CD4-positive, alpha-beta T cell (primary cell): ENCODE data around the gene ALG12. TPM values are rescaled to one million over a fixed set of nuclear protein-coding genes. Genes with fewer than 3 reads are reported as not detected.

ENCODE experiments used
- ATAC-seq: fragments of 200-7000 bp; cut with Tn5 transposase; one replicate; pipeline ENCODE4 v1.10.0; 2022; ENCODE audit warnings: mild to moderate bottlenecking; ENCODE audit not compliant: poor library complexity
- CTCF ChIA-PET: fragments of 350-600 bp; sonication (Branson Sonifier 250); formaldehyde crosslinking; loops from one replicate; lab custom pipeline; 2021; ENCODE audit warnings: antibody characterized with exemption, inconsistent platforms; lab: Charles Lee
- POLR2A ChIA-PET: fragments of 350-600 bp; sonication (Branson Sonifier 250); formaldehyde crosslinking; loops from one replicate; lab custom pipeline; 2021; ENCODE audit warnings: antibody characterized with exemption, inconsistent platforms; lab: Charles Lee
- DNase-seq, 14 experiments: peaks; one replicate each; pipeline ENCODE4 v3.0.0-alpha.2; 2013 to 2020; ENCODE audit warnings: mixed read lengths in 2 of 14
- H3K27ac ChIP-seq, 2 donors: one replicate each; pipeline versions ENCODE4 v1.5.1 to v1.7.0; 2013; ENCODE audit warnings: low read length in 2 of 2, low read depth in 1 of 2, mild to moderate bottlenecking in 1 of 2
- H3K27me3 ChIP-seq, 2 experiments: 1 replicate in 1 of 2; 2 replicates in 1 of 2; pipeline versions ENCODE4 v1.6.1 to v1.7.0; 2013; ENCODE audit warnings: low read length in 2 of 2, control low read depth in 1 of 2, mild to moderate bottlenecking in 1 of 2, moderate library complexity in 1 of 2; ENCODE audit not compliant: insufficient read depth in 2 of 2, control insufficient read depth in 1 of 2
- H3K36me3 ChIP-seq: one replicate; pipeline ENCODE4 v1.6.1; 2013; ENCODE audit warnings: low read length, control low read depth; ENCODE audit not compliant: insufficient read depth
- H3K4me1 ChIP-seq: one replicate; pipeline ENCODE4 v1.6.1; 2013; ENCODE audit warnings: low read length, control low read depth; ENCODE audit not compliant: insufficient read depth
- H3K4me3 ChIP-seq: one replicate; pipeline ENCODE4 v1.5.1; 2013; ENCODE audit warnings: mild to moderate bottlenecking, low read length, moderate library complexity
- H3K9me3 ChIP-seq, 2 experiments: 1 replicate in 1 of 2; 2 replicates in 1 of 2; pipeline versions ENCODE4 v1.6.1 to v1.7.0; 2013; ENCODE audit warnings: low read length in 2 of 2, mild to moderate bottlenecking in 2 of 2, control low read depth in 1 of 2, moderate library complexity in 1 of 2; ENCODE audit not compliant: control insufficient read depth in 1 of 2, insufficient read depth in 1 of 2
- H3K27ac Mint-ChIP-seq: one replicate; pipeline ENCODE4 v1.8.0; 2020; ENCODE audit warnings: mixed read lengths
- H3K27me3 Mint-ChIP-seq: one replicate; pipeline ENCODE4 v1.8.0; 2021; ENCODE audit warnings: mixed read lengths
- H3K36me3 Mint-ChIP-seq: one replicate; pipeline ENCODE4 v1.8.0; 2021; ENCODE audit warnings: low read depth, mixed read lengths
- H3K4me1 Mint-ChIP-seq: one replicate; pipeline ENCODE4 v1.8.0; 2021; ENCODE audit warnings: low read depth, mixed read lengths
- H3K4me3 Mint-ChIP-seq: one replicate; pipeline ENCODE4 v1.8.0; 2020; ENCODE audit warnings: mild to moderate bottlenecking, mixed read lengths
- H3K9me3 Mint-ChIP-seq: one replicate; pipeline ENCODE4 v1.8.0; 2020; ENCODE audit warnings: mixed read lengths
- CTCF ChIP-seq: fragments of 200-600 bp; IDR thresholded peaks from one replicate; pipeline ENCODE4 v1.8.0; 2022; ENCODE audit warnings: antibody characterized with exemption, mild to moderate bottlenecking
- intact Hi-C, 2 experiments: fragments of 100-400 bp; cut with DNase I in 1 of 2; cut with micrococcal nuclease in 1 of 2; formaldehyde crosslinking; loops; one replicate each; pipeline versions ENCODE4 v1.15.1 to v1.9.0; 2023 to 2025; cut with DNase I, micrococcal nuclease
- total RNA-seq, 174 experiments: library from RNA in 2 of 174; stranded (reverse) in 2 of 174; gene quantifications; one replicate each; pipeline ENCODE4 v1.2.3 and lab custom pipeline; 2021 to 2026

Gene ALG12
- total RNA-seq, 2 experiments from 2014 or later, result 13.5 to 14.6 TPM

- H3K9me3 ChIP-seq, result peaks cover 0 to 21% of the 10 kb centered on the region in 2 experiments
- no peak overlapping the region for H3K4me3 ChIP-seq
- no peaks in the 10 kb centered on the region for H3K27me3 ChIP-seq
- H3K27me3 Mint-ChIP-seq, result no peaks in the 10 kb centered on the region
- no peak for TF ChIP-seq CTCF
- ChIA-PET CTCF (no interaction called here), POLR2A (no interaction called here)
- no peak overlapping the region for H3K4me3 Mint-ChIP-seq
- intact Hi-C loops, result no loop called here
- peak; percentile 28 for ATAC-seq
- H3K27ac ChIP-seq, result peak overlapping the region in 1 of 2 donors; percentile 95
- H3K4me1 Mint-ChIP-seq, result peaks cover 6% of the 10 kb centered on the region
- H3K9me3 Mint-ChIP-seq, result no peaks in the 10 kb centered on the region
- no peak for DNase-seq
- H3K36me3 Mint-ChIP-seq, result no peaks in the 10 kb centered on the region
- no peaks in the 10 kb centered on the region for H3K36me3 ChIP-seq
- H3K27ac Mint-ChIP-seq, result no peak overlapping the region
- H3K4me1 ChIP-seq, result peaks cover 61% of the 10 kb centered on the region
These were observed 25.6 kb upstream of the ALG12 start for GRCh38 chr22:49943771-49944398.

GRCh38 chr22:49943405-49943765, 25.1 kb upstream of the ALG12 start:
- H3K36me3 Mint-ChIP-seq, result no peaks in the 10 kb centered on the region
- H3K9me3 Mint-ChIP-seq, result no peaks in the 10 kb centered on the region
- Histone ChIP-seq H3K27ac (no peak overlapping the region), H3K27me3 (no peaks in the 10 kb centered on the region), H3K36me3 (no peaks in the 10 kb centered on the region), H3K9me3 (peaks cover 0 to 21% of the 10 kb centered on the region in 2 experiments), H3K4me1 (peaks cover 61% of the 10 kb centered on the region), H3K4me3 (no peak overlapping the region)
- no peak overlapping the region for H3K27ac Mint-ChIP-seq
- intact Hi-C loops, result no loop called here
- H3K4me1 Mint-ChIP-seq, result peaks cover 6% of the 10 kb centered on the region
- ATAC-seq (no peak), DNase-seq (no peak)
- no peak for TF ChIP-seq CTCF
- H3K4me3 Mint-ChIP-seq, result no peak overlapping the region
- ChIA-PET POLR2A (interaction anchor here (0.7 to 1.4 kb wide), 2 partner anchors 12 to 17 kb away, joined by 3 to 4 read pairs; partner anchors contain the start of gene PIM3), CTCF (no interaction called here)
- H3K27me3 Mint-ChIP-seq, result no peaks in the 10 kb centered on the region

- Mint-ChIP-seq H3K4me1 (peaks cover 6% of the 10 kb centered on the region), H3K27ac (no peak overlapping the region), H3K4me3 (no peak overlapping the region), H3K9me3 (no peaks in the 10 kb centered on the region), H3K27me3 (no peaks in the 10 kb centered on the region), H3K36me3 (no peaks in the 10 kb centered on the region)
- CTCF ChIA-PET, result no interaction called here
- ATAC-seq (no peak), DNase-seq (no peak)
- no peak for TF ChIP-seq CTCF
- POLR2A ChIA-PET, result interaction anchor here (0.7 to 1.4 kb wide), 2 partner anchors 12 to 18 kb away, joined by 3 to 4 read pairs; partner anchors contain the start of gene PIM3
- no peaks in the 10 kb centered on the region for H3K36me3 ChIP-seq
- H3K27ac ChIP-seq, result no peak overlapping the region
- H3K9me3 ChIP-seq, result peaks cover 0 to 21% of the 10 kb centered on the region in 2 experiments
- intact Hi-C loops, result no loop called here
- H3K27me3 ChIP-seq, result no peaks in the 10 kb centered on the region
- peaks cover 60% of the 10 kb centered on the region for H3K4me1 ChIP-seq
- no peak overlapping the region for H3K4me3 ChIP-seq
These were observed 24.5 kb upstream of the ALG12 start for GRCh38 chr22:49942565-49943404.
